NOMO-1 treated with dmso at 0.1 percent for 144 hours (cell line): ENCODE data around the gene FOXL1.

Experiments used
- DNase-seq: peaks from one replicate; lab custom pipeline; 2025; ENCODE audit not compliant: unreplicated experiment; lab: John Stamatoyannopoulos, UW

Gene FOXL1

DNA sequence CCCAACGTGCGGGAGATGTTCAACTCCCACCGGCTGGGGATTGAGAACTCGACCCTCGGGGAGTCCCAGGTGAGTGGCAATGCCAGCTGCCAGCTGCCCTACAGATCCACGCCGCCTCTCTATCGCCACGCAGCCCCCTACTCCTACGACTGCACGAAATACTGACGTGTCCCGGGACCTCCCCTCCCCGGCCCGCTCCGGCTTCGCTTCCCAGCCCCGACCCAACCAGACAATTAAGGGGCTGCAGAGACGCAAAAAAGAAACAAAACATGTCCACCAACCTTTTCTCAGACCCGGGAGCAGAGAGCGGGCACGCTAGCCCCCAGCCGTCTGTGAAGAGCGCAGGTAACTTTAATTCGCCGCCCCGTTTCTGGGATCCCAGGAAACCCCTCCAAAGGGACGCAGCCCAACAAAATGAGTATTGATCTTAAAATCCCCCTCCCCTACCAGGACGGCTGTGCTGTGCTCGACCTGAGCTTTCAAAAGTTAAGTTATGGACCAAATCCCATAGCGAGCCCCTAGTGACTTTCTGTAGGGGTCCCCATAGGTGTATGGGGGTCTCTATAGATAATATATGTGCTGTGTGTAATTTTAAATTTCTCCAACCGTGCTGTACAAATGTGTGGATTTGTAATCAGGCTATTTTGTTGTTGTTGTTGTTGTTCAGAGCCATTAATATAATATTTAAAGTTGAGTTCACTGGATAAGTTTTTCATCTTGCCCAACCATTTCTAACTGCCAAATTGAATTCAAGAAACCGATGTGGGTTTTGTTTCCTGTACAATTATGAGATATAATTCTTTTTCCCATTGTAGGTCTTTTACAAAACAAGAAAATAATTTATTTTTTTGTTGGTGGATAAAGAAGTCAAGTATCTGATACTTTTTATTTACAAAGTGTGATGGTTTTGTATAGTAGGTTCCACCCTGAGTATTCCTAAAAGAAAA, 9.4 kb upstream of the FOXL1 start:
- no peak for DNase-seq

DNA sequence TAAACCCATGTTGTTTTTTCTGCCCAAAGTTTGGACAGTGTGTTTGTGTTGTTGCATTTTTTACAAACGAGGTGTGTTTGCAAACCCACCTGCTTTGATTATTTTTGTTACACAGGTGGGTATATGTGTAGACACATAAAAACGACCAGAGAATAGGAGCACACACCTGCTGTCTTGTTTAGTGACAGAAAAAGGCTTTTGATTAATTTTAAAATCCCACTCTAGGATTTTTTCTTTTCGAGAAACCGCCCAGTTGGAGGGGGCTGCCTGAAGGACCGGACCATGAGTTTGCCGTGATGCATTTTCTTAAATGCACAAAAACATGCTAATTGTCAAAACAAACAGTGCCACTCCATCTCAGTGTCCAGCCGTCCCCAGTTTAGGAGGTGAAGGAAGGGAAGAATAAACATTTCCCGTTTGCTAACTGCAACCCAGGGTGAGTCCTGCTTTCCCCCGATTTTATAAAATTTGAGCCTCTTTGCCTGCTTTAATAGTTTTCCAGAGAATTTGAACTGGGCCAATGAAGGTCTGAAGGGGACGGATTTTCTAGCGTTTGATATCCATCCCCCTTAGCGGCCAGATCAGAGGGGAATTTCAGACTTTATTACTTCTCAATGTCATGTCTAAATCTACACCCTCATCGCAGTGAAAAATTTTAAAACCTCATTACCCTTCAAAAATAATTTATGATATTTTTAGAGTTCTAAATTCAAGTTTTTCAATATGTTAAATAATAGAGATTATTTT, 8.5 kb upstream of the FOXL1 start:
- no peak for DNase-seq

DNA sequence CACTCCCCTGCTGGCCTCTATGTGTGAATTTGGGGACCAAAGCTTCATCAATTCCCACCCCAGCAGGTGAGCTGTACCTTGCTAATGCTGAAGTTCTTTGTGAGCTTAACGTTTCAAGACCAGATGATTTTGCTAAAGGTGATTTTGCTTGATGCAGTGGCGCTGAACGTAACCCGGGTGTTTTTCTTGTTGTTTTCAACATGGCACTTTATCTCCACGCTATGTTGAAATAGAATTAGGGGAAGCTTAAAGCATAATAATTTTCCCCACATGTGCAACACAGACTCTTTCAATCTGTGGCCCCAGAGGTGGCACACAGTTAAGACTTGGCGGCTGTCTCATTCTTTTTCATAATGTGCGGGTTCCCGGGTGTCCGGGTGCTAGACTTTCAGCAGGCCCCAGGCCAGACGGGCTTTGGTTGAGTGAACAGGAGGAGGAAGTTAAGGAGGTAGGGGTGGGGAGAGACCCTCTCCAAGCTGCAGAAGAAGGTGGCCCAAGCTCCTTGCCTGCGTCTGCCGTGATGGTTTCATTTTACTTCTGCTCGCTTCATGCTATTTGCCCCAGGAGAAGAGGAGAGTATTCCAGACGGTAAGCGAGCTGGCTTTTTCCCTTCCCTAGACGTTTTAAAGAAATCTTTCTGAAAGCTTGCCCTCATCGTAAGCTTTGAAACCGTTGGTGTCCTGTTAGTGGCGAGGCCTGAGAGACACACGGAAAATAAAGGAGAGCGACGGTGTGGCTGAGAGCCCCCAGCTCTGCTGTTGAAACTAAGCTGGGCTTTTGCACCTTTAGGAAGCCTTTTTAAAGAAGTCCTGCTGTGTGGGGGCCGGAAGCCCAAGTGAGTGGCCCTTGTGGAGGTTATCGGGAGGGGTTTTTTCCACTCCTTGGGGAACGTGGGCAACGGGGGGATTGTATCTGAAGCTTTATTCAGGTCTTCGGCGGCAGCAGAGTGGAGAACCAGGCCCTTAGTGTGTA, 7.5 kb upstream of the FOXL1 start:
- DNase-seq: no peak

DNA sequence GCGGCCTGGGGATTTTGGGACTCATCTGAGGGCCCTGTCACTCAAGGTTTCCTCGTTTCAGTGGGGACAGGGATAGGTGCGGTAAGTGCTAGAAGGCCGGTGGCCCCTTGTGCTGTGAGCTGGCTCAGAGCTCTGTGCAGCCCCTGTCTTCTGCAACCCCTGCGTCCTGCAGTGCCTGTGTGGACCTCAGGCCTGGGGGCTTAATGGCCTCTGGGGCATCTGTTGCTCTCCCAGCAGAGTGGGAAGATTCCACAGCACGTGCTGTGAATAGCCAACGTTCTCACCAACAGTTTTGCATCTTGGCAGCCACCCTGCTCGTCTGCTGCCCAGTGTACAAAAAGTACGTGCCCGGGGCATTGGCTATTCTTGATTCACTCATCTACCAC, 6.8 kb upstream of the FOXL1 start:
- DNase-seq: no peak

DNA sequence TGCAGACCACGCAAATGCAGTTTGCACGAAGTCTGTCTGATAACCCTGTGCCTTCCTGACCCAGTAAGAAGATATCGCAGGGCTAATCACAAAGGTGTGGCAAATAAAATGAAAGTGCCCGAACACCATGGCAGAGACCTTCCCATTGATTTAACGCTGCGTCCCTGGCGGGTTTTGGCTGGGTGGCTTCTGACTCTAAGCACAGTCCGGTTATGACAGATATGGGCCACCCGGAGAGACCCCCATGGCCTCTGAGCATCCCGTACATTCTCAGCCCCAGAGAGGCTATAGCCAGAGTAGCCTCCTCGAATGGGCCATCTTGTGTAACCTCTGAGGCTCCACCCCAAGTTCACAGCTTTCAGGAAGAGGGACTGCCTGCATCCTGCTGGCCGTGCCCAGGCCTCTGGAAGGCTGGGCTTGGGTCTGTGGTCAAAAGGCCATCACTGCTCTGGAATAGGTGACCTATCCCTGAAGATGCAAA, 6.3 kb upstream of the FOXL1 start:
- DNase-seq: no peak

DNA sequence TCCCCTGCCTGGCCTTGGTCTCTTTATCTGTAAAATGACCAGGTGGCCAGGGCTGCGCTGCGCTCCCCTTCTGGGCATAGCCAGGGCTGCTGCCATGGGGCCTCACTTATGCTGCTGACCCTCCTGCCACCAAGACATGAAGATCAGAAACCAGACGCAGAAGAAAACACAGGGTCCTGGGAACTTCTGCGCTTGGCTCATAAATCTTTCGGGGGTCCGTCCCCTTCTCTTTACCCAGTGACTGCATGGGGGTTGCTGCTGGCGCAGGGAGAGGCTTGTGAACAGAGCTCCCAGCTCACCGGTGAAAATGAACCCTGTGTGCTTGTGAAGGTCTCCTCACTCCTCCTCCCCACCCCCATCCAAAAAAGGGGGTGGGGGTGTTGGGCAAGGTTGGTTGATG, 5.7 kb upstream of the FOXL1 start:
- no peak for DNase-seq

DNA sequence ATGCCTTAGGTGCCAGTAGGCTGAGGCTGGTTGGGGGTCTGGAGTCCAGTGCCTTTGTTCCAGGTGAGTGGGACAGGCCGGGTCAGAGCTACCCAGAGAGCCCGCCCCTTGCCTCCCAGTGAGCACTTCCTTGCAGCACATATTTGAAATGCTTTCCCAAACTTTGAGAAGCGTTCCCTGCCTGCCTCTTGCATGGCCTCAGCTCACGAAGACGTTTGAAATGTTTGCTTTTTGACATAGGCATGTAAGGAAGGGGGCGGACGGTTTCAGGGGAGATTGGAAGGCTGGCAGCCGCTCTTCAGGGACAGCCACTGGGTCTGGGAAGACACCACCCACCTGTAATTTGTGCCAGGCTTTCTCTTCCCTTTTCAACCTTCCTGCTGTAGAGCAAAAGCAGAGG, 5.1 kb upstream of the FOXL1 start:
- DNase-seq: no peak

DNA sequence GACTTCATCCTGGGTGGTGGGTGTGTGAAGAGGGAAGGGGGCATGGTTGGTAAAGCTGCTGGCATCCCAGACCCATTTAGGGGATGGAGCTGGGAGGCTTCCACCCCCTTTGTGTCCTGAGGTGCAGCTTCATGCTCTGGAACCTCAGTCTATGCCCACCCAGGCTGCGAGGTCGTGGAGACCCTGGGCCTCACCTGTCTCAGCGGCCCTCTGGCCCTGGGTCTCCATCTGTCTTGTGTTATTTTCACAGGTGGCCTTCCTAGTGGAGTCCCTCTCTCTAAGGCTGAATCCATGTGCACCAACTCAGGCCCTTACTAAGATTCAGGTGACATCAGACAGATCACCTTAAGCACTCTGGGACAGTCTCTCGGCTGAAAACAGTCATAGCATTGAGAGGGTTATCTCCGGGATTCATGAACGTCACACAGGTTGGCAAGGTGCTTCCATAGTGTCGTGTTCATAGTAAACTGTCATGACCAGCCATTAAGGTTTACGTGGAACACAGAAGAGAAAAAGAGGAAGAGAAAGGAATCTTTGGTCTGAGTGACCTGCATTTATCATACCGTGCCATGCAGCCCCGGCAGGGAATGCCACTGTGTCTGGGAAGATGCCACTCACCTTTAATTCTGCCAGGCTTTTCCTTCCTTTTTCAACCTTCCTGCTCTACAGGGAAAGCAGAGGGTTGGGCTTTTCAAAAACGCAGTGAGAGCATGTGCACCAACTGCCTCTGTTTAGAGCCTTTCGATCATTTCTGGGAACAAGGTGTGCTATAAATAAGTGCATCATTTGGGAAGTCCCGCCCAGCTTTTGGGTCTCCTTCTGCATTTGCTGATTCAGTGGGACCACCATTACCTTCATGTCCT, 4.5 kb upstream of the FOXL1 start:
- no peak for DNase-seq

DNA sequence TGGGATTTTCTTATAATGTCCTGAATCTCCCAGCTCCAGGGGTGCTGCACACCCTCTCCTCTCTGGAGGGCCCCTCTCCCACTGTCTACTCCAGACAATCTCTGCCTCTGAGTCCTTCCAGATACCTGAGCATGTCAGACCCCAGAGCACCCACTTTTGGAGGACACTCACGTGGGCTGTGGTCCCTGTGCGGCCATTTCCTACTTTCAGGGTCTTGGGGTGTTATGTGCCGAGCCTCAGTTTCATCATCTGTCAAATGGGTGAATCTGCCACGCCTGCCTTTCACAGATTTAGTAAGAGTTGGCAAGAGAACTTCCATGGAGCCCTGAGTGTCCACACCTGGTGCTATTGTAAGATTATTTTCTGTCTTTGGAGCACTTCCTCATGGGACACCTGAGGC, 3.7 kb upstream of the FOXL1 start:
- DNase-seq: no peak

DNA sequence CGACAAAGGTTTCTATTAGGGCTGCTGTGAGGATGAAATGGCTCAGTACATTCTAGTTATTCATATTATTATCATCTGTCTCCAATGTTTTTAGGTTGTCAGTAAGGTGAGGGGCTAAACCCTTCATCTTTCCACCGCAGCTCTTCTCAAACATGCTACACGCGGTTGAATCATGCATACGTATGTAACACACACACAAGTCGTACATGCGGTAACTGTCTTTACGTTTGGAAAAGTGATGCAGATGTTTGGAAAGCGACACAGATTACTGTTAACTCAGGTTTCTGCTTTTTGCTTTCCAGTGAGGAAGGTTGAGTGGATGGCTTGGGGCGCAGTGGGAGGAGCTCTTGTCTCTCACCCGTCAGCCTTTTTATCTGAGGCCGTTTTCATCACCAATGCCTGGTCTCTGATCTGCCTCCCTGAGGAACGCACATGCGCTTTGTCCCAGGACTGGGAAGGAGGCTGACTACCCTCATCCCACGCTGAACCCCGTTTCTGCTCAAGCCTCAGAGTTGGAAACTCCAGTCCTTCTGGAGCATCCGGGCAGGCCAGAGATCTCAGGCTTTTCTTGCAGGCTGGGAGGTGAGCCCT, 3.2 kb upstream of the FOXL1 start:
- no peak for DNase-seq

DNA sequence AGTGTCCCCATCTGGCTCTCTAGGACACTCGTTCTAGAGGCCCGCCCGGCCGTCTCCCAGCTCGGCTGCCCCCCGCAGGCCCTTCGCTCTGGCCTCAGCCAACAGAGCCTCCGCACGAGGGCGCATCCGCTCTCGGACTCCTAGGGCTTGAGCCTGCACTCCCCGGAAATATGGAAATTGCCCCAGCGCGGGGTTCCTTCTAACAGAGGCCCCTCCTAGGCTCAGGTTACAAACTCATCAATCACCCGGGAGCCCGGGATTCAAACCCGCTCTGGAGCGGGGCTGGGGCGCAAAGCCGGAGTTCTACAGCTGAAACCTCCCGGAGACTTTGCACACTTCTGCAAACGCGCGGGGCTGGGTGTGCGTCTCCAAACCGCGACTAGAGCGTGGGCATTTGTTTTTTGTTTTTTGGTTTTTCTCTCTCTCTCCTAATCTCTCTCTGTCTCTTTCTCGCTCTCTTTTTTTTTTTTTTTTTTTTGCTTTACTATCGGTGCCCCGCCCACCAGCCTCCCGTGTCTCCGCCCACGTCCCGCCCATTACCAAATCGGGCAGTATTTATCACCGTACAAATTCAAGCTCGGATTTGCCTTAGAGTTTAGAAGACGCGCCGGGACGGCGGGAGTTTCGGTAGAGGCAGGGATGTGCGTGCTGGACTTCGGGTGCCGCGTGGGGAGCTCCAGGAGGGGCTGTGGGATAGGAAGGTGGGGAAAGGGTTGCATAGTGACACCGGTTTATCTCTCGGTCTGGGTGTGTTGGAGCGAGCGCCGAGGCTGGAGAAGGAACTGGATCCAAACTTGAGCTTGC, 2.4 kb upstream of the FOXL1 start:
- DNase-seq: no peak

DNA sequence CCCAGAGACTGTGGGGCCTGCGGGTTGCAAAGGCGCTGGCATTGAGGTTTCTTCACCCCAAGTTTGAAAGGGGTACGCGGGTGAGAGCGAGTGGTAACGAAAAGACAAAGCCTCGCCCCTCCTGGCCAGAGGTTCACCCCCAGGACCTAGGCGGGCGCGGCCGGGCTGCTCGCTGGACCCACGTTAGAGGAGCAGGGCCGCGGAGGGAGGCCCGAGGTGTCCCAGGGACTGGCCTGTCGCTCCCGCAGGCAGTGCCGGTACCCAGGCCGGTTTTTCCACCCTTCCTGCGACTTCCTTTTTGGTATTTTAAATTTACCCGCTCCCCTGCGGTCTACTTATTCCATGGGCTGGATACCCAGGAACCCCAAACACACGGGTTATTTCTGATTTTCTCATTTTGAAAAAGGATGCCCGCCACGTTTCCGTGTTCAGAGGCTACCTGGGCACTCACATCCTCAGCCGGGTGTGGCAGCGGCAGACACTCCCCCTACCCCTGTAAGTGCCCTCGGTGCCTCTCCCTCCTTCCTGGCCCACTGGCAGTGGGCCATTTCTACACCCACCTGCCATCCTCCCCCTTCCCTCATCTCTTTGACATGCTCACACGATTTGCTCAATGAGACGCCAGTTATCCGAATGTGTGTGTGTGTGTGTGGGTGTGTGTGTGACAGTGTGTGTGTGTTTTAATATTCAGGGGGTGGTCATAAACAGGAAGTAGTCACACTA, 1.6 kb upstream of the FOXL1 start:
- no peak for DNase-seq

DNA sequence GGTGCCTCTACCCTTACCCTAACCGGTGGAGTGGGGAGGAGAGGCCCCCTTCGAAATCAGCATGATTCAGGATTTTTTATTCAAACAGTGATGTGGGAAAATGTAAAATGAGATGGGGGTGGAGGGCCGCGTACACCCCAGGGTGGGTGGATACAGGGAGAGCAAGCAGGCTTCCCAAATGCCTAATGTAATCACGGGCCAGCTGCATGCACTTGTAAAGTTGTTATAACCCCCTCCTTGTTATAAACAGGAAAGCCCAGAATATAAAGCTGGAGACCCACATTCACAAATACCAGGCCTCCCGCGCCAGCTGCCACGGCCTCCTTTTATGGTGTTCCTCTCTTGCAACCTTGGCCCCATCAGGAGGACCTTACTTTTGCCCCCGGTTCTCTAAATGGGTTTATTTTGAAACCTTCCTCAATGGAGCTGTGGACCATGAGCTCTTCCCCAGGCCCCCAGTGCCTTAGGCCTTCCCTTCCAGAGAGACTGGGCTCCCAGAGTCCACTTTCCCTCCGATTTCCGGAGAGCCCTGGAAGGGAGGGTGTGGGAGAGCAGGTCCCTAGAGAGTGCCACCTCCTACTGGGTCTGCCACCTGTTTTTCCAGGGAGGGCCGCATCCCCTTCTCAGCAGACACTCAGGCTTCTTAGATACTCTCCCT, 906 bp upstream of the FOXL1 start:
- DNase-seq: no peak

DNA sequence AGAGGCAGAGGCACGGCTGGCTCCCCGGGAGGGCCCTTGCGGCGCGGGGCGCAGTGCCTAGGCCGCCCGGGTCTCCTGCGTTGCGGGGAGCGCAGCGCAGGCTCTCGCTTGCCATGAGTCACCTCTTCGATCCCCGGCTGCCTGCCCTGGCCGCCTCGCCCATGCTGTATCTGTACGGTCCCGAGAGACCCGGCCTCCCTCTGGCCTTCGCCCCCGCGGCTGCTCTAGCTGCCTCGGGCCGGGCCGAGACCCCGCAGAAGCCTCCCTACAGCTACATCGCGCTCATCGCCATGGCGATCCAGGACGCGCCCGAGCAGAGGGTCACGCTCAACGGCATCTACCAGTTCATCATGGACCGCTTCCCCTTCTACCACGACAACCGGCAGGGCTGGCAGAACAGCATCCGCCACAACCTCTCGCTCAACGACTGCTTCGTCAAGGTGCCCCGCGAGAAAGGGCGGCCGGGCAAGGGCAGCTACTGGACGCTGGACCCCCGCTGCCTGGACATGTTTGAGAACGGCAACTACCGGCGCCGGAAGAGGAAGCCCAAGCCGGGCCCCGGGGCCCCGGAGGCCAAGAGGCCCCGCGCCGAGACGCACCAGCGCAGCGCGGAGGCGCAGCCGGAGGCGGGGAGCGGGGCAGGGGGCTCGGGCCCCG, 390 bp downstream of the FOXL1 start:
- no peak for DNase-seq

DNA sequence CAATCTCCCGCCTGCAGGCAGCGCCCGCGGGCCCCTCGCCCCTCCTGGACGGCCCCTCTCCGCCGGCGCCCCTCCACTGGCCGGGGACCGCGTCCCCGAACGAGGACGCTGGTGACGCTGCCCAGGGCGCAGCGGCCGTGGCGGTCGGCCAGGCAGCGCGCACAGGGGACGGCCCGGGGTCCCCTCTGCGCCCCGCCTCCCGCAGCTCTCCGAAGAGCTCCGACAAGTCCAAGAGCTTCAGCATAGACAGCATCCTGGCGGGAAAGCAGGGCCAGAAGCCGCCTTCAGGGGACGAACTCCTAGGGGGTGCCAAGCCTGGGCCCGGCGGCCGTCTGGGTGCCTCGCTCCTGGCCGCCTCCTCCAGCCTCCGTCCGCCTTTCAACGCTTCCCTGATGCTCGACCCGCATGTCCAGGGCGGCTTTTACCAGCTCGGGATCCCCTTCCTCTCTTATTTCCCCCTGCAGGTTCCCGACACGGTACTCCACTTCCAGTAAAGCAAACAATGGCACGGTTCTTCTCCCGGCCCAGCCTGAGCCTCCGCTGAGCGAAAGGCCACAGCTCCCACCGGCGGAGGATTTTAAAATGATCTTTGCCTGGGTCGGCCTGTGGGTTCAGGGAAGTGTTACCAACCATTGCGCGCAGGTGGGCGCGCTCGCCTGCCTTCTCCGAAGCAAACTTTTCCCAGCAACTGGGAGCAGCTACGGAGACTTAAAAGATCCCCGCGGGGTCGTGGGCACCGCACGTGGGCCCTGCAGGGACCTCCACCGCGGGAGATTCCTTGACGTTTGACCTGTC, 1.1 kb downstream of the FOXL1 start:
- DNase-seq: no peak

DNA sequence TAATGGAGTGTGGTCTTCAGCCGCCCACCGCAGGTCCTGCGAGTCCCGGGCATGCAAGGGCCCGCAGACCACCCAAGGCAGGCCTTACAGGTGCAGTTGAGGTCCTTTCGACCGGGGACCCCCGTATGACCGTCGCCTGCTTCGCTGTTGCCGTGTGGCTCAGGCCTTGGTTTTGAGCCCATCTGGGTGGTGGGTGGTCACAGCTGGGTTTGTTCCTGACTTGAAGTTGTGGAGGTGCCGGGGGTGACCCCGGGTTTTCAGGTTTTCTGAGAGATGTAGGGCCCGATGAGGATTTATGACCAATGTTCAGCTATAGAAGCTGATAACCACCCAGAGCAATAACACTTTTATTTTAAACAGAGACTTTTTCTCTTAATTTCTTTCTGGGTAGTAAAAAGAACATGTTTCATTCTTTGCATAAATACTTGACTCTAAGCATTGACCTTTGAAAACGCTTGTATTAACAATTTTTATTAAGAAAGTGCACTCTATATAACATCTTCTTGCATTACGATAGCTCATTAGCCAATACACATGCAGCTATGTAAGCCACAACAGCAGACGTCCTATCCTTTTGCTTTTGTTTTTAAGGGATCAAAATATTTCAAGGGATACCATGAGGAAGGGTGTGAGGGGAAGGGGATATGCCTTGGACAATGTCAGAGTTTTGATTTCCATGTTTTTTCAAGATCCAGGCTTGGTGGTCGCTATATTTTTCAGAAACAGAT, 1.9 kb downstream of the FOXL1 start:
- DNase-seq: no peak
